GM04504 (cell line): Measurements from ENCODE around the gene MFAP1.
"Not testable (repeated sequence)": the region's sequence is repeated elsewhere in the genome, so short reads cannot be mapped to it uniquely, and the experiment has no call there.

Experiments used
- DNase-seq: peaks from one replicate; pipeline ENCODE4 v3.0.0-alpha.2; 2012; ENCODE audit warnings: low read depth

Gene MFAP1, protein sequence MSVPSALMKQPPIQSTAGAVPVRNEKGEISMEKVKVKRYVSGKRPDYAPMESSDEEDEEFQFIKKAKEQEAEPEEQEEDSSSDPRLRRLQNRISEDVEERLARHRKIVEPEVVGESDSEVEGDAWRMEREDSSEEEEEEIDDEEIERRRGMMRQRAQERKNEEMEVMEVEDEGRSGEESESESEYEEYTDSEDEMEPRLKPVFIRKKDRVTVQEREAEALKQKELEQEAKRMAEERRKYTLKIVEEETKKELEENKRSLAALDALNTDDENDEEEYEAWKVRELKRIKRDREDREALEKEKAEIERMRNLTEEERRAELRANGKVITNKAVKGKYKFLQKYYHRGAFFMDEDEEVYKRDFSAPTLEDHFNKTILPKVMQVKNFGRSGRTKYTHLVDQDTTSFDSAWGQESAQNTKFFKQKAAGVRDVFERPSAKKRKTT

DNA sequence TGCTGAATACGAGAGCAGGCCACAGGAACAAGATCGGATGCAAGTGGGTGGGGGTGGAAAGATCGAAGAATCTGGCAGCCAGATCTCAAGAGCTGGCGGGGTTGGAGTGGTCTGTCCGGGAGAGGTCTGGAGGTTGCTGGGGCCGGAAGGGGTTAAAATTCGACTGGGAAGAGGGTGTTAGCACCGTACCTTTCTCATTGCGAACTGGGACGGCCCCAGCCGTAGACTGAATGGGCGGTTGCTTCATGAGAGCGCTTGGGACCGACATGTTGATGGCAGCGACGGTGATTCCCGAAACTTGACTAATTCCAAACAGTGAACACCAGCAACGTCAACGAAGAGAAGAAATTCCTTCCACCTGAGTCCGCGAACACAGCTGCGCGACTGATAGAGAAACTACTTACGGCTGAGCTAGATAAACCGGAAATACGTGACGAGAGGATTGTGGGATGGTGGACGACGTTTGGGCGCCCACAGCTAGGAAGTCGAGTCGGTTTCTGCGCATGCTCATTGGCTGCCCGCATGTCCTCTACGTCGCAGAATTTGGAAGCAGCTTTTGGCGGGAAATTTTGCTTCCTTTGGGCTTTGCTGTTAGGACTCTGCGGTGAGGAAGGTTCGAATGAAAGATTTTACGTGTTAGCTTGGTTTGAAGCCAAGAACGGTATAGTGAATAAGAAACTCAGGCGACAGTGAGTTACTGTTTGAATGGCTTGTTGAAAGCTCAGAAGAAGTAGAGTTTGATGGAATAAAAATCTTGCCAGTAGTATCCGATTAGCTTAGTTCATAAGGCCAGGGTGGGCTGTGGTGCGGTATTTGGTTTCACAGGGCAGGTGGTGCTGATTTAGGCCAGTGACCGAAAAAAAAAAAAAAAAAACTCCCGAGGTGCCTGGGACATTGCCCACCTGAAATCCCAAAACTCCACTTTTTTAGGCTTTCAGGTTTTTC is at the start of gene MFAP1:
MFAP1 (minus strand) TSS at position 389 of the 945 bp plus-strand sequence; CDS start at position 268, 121 bp downstream.
- DNase-seq = peak; percentile 92

DNA sequence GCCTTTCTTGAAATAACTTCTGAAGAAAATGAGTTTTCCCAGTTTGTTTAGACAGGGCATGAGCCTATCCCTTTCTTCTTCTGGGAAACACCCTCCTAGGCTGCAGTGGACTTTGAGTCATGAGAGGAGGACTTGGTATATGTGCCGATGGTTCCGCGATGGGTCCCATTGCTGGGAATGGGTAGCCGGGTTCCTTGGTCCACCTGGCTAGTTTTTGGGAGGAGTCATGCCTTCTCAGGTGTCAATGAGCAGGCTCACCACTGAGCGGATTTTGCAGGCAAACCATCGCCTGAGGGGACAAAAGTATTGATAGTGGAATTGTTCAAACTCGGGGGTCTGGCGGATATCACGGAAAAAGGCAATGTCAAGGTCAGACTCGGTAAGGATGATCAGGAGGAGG is 49.2 kb upstream of the MFAP1 start:
- DNase-seq = no peak

DNA sequence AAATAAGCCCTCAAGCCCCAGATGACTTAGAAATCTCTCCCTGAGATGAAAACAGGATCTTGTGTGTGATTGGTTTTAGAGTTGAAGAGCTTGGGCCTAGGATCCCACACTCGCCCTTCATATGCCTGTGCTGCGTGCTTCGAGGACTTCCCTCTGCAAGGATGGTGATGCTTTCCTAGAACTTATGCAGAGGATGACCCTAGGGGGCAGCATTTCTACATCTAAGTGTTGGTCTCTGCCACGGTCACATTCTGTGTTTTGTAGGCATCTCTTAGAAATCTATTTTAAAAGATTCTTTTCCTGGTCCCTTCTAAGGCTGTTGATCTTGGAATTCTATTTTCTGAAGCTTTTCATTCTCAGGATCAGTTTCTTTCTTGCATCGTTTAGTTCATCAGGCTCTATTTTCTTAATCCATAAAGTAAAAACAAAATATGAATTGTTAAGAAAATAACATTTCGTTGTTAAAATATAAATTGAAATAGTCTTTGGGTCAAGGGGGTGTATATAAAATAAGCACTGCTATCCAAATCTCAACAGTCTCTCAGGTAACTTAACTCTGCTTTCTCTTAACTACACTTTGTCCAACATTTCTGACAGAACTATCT is 48.0 kb upstream of the MFAP1 start:
- peak; percentile 46 for DNase-seq

DNA sequence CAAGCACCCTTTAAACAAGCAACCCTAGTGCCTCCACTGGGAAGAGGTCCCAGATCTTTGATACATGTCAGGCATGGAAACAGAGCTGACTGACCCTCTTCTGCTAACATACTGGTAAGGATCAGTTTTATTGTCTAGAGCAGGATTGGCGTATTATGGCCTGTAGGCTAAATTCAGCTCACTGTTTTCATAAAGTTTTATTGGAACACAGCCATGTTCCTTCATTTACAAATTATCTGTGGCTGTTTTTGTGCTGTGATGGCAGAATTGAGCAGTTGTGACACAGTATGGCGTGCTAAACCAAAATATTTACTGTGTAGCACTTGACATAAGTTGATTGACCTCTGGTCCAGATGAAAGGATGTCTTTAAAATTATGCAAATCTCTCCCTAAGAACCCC is 47.3 kb upstream of the MFAP1 start:
- no peak for DNase-seq

DNA sequence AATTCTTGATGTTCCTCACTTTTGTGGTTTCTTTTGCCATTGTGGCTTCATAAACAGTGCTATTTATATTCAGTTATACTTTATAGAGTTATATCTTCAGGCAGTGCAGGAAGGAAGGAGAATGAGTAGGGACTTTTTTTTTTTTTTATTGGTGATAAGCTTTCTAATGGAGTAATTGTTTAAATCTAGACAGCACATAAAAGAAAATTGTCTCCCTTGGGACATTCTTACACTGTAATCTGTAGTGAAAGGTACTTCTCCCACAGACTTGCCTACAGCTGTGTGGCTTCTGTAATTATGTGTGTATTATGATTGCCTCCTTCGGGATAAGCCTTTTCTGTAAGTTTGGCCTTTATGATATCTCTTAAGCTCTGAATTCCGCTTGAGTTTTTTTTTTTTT is 43.9 kb upstream of the MFAP1 start:
- DNase-seq = no peak

DNA sequence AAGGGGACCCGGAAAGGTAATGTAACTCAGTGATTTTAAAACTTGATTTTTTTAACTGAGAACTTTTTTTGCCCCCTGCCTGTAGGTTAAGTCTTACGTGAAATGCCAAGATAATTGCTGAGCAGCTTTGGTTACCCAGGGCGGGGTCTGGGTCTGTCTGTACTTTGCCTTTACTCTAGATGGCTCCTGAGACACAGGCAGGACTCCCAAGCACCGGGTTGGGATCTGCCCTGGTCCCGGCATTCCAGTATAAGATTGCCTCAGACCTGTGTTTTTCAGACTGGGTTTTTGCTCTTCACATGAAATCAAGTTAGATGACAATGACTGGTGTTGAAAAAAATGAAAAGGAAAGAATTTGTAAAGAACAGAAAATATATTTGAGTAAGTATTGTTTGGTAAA is 42.6 kb upstream of the MFAP1 start:
- DNase-seq = no peak

DNA sequence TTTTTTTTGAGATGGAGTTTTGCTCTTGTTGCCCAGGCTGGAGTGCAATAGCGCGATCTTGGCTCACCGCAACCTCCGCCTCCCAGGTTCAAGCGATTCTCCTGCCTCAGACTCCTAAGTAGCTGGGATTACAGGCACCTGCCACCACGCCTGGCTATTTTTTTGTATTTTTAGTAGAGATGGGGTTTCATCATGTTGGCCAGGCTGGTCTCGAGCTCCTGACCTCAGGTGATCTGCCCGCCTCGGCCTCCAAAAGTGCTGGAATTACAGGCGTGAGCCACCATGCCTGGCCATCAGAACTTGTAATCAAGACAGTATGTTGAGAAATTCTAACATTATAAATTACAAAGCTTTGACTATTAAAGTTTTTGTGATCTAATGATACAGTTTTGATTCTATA is 42.1 kb upstream of the MFAP1 start:
- DNase-seq = not testable (repeated sequence)

DNA sequence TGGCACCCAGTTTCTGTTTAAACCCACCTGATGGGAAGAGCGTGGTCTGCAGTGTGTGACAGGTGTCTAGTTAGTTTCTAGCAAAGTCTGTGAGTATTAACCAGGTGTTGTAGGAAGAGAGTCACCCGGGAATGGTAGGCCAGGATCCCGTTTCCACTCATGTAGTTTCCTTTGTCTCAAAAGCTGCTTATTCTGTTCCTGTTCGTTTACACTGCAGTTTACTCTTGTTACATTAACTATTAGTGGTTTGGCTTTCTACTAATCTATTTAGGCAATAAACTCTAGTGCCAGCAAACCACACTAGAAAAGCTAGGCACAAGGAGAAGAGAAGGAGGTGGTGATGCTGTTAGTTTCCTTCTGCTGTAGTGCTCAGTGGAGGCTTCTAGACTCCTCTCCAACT is 35.1 kb upstream of the MFAP1 start:
- DNase-seq = no peak

DNA sequence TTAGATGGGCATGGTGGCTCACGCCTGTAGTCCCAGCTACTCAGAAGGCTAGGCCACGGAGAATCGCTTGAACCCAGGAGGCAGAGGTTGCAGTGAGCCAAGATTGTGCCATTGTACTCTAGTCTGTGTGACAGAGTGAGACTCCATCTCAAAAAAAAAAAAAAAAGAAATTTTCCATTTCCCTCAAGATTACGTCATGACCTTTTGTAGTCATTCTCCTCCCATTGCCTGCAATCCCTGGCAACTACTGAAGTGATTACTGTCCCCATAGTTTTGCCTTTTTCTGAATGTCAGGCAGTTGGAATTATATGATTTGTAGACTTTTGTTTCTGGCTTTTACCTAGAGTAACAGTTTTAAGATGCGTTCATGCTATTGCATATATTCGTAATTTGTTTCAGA is 30.3 kb upstream of the MFAP1 start:
- no peak for DNase-seq

DNA sequence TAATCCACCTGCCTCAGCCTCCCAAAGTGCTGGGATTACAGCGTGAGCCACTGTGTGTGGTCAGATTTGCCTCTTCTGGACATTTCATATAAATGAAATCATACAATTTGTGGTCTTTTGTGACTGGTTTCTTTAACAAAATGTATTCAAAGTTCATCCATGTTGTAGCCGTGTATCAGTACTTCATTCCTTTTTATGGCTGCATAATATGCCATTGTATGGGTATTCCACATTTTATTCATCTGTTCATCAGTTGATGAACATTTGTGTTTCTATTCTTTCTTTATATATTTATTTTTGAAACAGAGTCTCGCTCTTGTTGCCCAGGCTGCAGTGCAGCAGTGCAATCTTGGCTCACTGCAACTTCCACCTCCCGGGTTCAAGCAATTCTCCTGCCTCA is 28.1 kb upstream of the MFAP1 start:
- no peak for DNase-seq

DNA sequence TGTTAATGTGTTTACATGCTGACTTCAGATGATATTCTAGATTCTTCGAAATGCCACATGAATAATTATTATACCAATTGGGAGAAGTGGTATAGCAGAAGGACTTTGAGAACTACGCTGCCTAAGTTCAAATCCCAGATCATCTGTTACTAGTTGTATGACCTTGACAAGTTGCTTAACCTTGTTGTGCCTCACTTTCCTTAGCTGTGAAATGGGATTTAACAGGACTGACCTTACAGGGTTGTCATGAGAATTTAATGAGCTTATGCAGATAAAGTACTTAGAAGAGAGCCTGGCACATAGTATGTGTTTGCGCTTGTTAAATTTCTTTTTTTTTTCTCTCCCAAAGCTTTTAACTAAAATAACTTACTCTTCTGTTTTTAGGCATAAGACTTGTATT is 26.8 kb upstream of the MFAP1 start:
- no peak for DNase-seq

DNA sequence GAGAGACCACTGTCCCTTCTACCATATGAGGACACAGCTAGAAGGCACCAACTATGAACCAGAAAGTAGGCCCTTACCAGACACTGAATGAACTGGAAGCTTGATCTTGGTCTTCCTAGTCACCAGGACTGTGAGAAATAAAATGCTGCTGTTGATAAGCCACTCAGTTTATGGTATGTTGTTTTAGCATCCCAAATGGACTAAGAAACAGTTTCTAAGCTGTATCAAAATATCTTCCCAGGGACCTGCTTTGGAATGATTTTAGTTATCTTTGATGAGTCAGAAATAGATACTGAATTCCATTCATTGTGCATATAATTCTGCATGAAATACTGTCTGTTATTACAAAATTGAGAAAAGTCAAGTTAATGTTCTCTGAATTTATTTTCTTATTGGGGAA is 20.9 kb upstream of the MFAP1 start:
- no peak for DNase-seq

DNA sequence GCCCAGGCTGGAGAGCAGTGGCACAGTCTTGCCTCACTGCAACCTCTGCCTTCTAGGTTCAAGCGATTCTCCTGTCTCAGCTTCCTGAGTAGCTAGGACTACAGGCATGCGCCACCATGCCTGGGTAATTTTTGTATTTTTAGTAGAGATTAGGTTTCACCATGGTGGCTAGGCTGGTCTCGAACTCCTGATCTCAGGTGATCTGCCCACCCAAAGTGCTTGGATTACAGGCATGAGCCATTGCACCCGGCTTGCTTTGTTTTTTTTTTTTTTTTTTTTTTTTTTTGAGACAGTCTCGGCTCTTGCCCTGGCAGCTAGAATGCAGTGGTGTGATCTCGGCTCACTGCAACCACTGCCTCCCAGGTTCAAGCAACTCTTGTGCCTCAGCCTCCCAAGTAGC is 8.0 kb upstream of the MFAP1 start:
- DNase-seq = not testable (repeated sequence)

DNA sequence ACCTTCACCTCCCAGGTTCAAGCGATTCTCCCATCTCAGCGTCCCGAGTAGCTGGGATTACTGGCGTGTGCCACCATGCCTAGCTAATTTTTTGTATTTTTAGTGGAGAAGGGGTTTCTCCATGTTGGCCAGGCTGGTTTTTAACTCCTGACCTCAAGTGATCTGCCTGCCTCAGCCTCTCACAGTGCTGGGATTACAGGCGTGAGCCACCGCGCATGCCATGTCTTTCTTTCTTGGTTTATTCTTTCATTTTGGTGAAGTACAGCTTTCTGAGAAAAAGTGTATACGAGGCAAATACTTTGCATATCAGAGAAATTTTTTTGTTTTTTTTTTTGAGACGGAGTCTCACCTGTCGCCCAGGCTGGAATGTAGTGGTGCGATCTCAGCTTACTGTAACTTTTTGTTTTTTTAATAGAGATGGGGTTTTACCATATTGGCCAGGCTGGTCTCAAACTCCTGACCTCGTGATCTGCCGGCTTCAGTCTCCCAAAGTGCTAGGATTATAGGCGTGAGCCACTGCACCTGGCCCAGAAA is 7.1 kb upstream of the MFAP1 start:
- DNase-seq = not testable (repeated sequence)

DNA sequence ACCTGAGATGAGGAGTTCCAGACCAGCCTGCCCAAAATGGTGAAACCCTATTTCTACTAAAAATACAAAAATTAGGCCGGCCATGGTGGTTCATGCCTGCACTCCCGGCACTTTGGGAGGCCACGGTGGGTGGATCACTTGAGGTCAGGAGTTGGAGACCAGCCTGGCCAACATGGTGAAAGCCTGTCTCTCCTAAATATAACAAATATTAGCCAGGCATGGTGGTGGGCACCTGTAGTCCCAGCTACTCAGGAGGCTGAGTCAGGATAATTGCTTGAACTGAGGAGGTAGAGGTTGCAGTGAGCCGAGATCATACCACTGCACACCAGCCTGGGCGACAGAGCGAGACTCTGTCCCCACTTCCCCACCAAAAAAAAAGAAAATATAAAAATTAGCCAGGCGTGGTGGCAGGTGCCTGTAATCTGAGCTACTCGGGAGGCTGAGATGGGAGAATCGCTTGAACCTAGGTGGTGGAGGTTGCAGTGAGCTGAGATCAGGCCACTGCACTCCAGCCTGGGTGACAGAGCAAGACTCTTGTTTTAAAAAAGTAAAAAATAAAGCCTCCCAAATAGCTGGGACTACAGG is 6.3 kb upstream of the MFAP1 start:
- DNase-seq = not testable (repeated sequence)

DNA sequence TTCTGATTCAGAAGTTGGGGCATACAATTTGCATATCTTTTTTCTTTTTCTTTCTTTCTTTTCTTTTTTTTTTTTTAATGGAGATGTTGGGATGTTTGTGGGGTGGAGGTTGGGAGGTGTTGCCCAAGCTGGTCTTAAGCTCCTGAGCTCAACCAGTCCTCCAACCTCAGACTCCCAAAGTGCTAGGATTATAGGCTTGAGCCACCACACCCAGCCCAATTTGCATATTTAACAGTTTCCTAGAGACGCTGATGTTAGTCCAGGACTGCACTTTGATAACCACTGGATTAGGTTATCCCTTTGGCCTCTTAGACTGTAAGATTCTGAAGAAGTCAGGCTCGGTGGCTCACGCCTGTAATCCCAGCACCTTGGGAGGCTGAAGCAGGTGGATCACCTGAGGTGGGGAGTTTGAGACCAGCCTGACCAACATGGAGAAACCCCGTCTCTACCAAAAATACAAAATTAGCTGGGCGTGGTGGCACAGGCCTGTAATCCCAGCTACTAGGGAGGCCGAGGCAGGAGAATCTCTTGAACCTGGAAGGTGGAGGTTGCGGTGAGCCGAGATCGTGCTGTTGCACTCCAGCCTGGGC is 5.6 kb upstream of the MFAP1 start:
- not testable (repeated sequence) for DNase-seq

DNA sequence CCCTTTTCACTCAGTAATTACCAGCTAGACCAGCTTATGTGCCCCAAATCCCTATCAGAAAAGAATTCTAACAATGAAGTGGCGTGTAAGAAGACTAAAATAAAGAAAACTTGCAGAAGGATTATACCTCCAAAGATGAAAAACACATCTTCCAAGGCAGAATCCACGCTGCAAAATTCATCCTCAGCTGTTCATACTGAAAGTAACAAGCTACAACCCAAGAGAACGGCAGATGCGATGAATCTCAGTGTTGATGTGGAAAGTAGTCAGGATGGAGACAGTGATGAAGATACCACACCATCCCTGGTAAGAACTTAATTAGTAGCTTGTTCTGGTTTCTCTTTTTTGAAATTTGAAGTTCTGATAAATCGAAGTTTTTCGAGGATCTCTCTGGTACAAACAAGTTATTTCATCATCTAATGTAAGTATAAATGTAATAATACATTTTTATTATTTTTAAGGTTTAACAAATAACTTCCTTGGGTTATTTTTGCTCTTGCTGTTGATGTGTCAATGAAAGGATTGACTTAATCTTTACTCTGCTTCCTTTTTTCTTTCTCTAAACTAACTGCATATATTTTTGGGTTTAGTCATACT is 3.7 kb upstream of the MFAP1 start:
- DNase-seq = no peak

DNA sequence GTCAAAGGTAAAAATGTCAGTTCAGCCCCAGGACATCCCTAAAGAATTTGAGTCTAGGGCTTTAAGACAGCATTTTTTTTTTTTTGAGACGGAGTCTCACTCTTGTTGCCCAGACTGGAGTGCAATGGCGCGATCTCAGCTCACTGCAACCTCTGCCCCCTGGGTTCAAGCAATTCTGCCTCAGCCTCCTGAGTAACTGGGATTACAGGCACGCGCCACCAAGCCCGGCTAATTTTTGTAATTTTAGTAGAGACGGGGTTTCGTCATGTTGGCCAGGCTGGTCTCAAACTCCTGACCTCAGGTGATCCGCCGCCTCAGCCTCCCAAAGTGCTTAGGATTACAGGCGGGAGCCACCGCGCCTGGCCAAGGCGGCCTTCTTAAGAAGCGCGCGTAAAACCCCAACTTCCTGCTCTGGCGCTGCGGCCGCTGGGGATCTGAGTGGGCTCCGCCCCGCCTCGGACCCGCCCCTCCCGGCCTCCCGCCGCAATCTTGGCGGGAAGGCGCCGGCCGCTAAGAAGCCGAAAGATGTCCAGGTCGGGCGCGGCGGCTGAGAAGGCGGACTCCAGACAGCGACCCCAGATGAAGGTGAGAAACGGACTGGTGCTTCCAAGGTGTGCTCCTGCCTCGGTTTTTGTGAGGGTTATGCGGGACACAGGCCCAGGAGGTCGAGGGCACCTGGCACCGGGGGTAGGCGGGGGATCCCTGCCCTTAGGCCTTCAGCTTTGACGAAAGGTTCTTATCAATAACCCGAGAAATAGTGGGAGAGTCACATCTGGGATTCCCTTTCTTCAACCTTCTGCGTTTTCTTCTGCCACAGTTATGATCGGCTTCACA is 2.2 kb upstream of the MFAP1 start, which contains the start of gene WDR76:
WDR76 (plus strand) TSS at position 495 of the 834 bp plus-strand sequence; CDS start at position 526, 31 bp downstream.
- peak; percentile 45 for DNase-seq

DNA sequence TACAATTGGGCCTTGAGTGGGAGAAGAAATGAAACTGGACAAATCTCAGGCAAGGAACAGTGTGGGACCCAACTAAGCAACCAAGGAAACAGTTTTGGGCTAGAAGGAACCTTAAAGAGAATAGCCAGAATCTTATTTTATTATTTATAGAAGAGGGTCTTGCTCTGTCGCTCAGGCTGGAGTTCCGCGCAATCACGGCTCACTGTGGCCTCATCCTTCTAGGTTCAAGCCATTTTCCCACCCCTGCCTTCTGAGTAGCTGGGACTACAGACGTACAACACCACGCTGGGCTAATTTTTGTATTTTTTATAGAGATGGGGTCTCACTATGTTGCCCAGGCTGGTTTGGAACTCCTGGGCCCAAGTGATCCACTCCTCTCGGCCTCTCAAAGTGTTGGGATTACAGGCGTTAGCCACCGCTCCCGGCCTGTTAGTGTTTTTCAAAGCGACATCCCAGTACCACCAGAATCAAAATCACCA is 1.6 kb upstream of the MFAP1 start:
- DNase-seq = no peak

DNA sequence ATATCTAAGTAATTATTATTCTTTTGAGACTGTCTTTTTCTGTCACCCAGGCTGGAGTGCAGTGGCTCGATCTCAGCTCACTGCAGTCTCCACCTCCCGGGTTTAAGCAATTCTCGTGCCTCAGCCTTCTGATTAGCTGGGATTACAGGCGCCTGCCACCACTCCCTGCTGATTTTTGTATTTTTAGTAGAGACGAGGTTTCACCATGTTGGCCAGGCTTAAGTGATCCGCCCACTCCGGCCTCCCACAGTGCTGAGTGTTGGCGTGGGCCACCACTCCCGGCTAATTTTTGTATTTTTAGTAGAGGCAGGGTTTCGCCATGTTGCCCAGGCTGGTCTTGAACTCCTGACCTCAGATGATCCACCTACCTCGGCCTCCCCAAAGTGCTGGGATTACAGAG is 815 bp upstream of the MFAP1 start:
- DNase-seq = not testable (repeated sequence)
